Liver (tissue), 9 donors: Measurements from ENCODE around the gene CLEC16A. TPM values are rescaled to one million over a fixed set of nuclear protein-coding genes. Genes with fewer than 3 reads are reported as not detected.

Experiments
- DNase-seq: peaks from one replicate; pipeline ENCODE4 v3.0.0-alpha.2; 2017; ENCODE audit warnings: low spot score
- H3K27ac ChIP-seq, 2 donors: one replicate each; pipeline ENCODE4 v1.7.0; 2013; ENCODE audit warnings: inconsistent platforms in 2 of 2, low read length in 2 of 2, control low read depth in 1 of 2, low read depth in 1 of 2, mild to moderate bottlenecking in 1 of 2
- H3K27me3 ChIP-seq, 4 donors: one replicate each; pipeline versions ENCODE4 v1.6.1 to v1.7.0; 2013; ENCODE audit warnings: low read length in 3 of 4, inconsistent platforms in 1 of 4, mild to moderate bottlenecking in 1 of 4, moderate library complexity in 1 of 4; ENCODE audit not compliant: control insufficient read depth in 4 of 4, insufficient read depth in 4 of 4
- H3K36me3 ChIP-seq, 4 donors: one replicate each; pipeline versions ENCODE4 v1.6.1 to v1.7.0; 2013; ENCODE audit warnings: low read length in 3 of 4, mild to moderate bottlenecking in 3 of 4, low read depth in 1 of 4, moderate library complexity in 1 of 4; ENCODE audit not compliant: control insufficient read depth in 4 of 4, insufficient read depth in 3 of 4
- H3K4me1 ChIP-seq, 4 donors: one replicate each; pipeline versions ENCODE4 v1.6.1 to v1.7.0; 2013; ENCODE audit warnings: low read length in 3 of 4, mild to moderate bottlenecking in 3 of 4, moderate library complexity in 1 of 4; ENCODE audit not compliant: control insufficient read depth in 4 of 4, insufficient read depth in 4 of 4
- H3K4me3 ChIP-seq, 3 donors: one replicate each; pipeline versions ENCODE4 v1.6.1 to v1.7.0; 2013; ENCODE audit warnings: low read length in 3 of 3, control low read depth in 1 of 3, low read depth in 1 of 3, mild to moderate bottlenecking in 1 of 3
- H3K9ac ChIP-seq, 2 donors: one replicate each; pipeline ENCODE4 v1.7.0; 2013; ENCODE audit warnings: low read length in 2 of 2, mild to moderate bottlenecking in 2 of 2, moderate library complexity in 2 of 2, control low read depth in 1 of 2, low read depth in 1 of 2
- H3K9me3 ChIP-seq, 4 donors: one replicate each; pipeline versions ENCODE4 v1.6.1 to v1.7.0; 2013; ENCODE audit warnings: low read length in 3 of 4; ENCODE audit not compliant: control insufficient read depth in 4 of 4
- ATF3 ChIP-seq: IDR thresholded peaks from 2 replicates; pipeline ENCODE4 v1.6.1; 2016; ENCODE audit warnings: antibody characterized with exemption
- EGR1 ChIP-seq, 2 donors: IDR thresholded peaks; 2 replicates each; pipeline ENCODE4 v1.6.1; 2016 to 2018; ENCODE audit warnings: antibody characterized with exemption in 2 of 2, low read depth in 2 of 2
- FOXA2 ChIP-seq: IDR thresholded peaks from 2 replicates; pipeline ENCODE4 v1.6.1; 2016; ENCODE audit warnings: antibody characterized with exemption
- GABPA ChIP-seq, 2 donors: IDR thresholded peaks in 1 of 2; conservative IDR thresholded peaks in 1 of 2; 2 replicates each; pipeline ENCODE4 v1.6.1; 2016; ENCODE audit warnings: antibody characterized with exemption in 2 of 2, mild to moderate bottlenecking in 1 of 2, moderate library complexity in 1 of 2
- HNF4A ChIP-seq, 2 donors: conservative IDR thresholded peaks; 2 replicates each; pipeline ENCODE4 v1.6.1; 2016; ENCODE audit warnings: antibody characterized with exemption in 2 of 2, mild to moderate bottlenecking in 2 of 2
- HNF4G ChIP-seq: IDR thresholded peaks from 2 replicates; pipeline ENCODE4 v1.6.1; 2016; ENCODE audit warnings: antibody characterized with exemption
- MAX ChIP-seq: IDR thresholded peaks from 2 replicates; pipeline ENCODE4 v1.6.1; 2016; ENCODE audit warnings: antibody characterized with exemption
- NR2F2 ChIP-seq: IDR thresholded peaks from 2 replicates; pipeline ENCODE4 v1.6.1; 2016; ENCODE audit warnings: antibody characterized with exemption
- RAD21 ChIP-seq, 2 donors: IDR thresholded peaks; 2 replicates each; pipeline ENCODE4 v1.6.1; 2016; ENCODE audit warnings: antibody characterized with exemption in 2 of 2, mild to moderate bottlenecking in 2 of 2
- REST ChIP-seq: IDR thresholded peaks from 2 replicates; pipeline ENCODE4 v1.6.1; 2016; ENCODE audit warnings: antibody characterized with exemption, mild to moderate bottlenecking
- RXRA ChIP-seq, 2 donors: IDR thresholded peaks; 2 replicates each; pipeline ENCODE4 v1.6.1; 2017 to 2018; ENCODE audit warnings: antibody characterized with exemption in 2 of 2, mild to moderate bottlenecking in 1 of 2
- SP1 ChIP-seq: IDR thresholded peaks from 2 replicates; pipeline ENCODE4 v1.6.1; 2018; ENCODE audit warnings: antibody characterized with exemption, mild to moderate bottlenecking
- TAF1 ChIP-seq: conservative IDR thresholded peaks from 2 replicates; pipeline ENCODE4 v1.6.1; 2016; ENCODE audit warnings: antibody characterized with exemption, mild to moderate bottlenecking
- YY1 ChIP-seq: IDR thresholded peaks from 2 replicates; pipeline ENCODE4 v1.6.1; 2016; ENCODE audit warnings: antibody characterized with exemption, mild to moderate bottlenecking
- ZBTB33 ChIP-seq: IDR thresholded peaks from 2 replicates; pipeline ENCODE4 v1.6.1; 2016; ENCODE audit warnings: antibody characterized with exemption
- WGBS: extraction: QIAGEN DNeasy Blood & Tissue Kit; methylation state at CpG from one replicate; pipeline ENCODE4 v1.1.7; 2013; 5-methylcytosine and 5-hydroxymethylcytosine counted together
- polyA plus RNA-seq, 2 donors: library from polyadenylated mRNA; stranded (reverse) in 1 of 2; unstranded in 1 of 2; fragments of 200-250 nt in 1 of 2; fragments of >200 nt in 1 of 2; fragmentation: Nextera tagmentation in 1 of 2; extraction: Ambion mirVana in 1 of 2; gene quantifications; one replicate each; pipeline versions ENCODE4 v1.2.1 to v1.2.3, GENCODE V29; 2013 to 2015
- total RNA-seq, 2 donors: library from RNA; depleted of rRNA; stranded (reverse); fragments of >200 nt; gene quantifications; one replicate each; pipeline ENCODE4 v1.2.3, GENCODE V29; 2014
- donor health status: healthy.
- donor health status: healthy.
- donor health status: healthy.
- donor health status: healthy.
- donor health status: healthy.

Gene CLEC16A
- total and polyA plus RNA-seq, 4 donors: 9.7 to 23.0 (median 17.4) TPM

GRCh38 chr16:11036868-11037410 lies 92.6 kb downstream of the CLEC16A start:
- TF ChIP-seq HNF4A (conservative IDR thresholded peaks at IDR 0.05): no peak
- TF ChIP-seq EGR1 (IDR thresholded peaks at IDR 0.05; ENCODE audit: low read depth in 2 of 2): no peak
- TF ChIP-seq YY1: no peak
- no peak for TF ChIP-seq TAF1
- DNase-seq: no peak
- H3K27me3 ChIP-seq: no peaks in the 10 kb centered on the region
- peaks cover 5 to 34% (median 16%) of the 10 kb centered on the region in 4 donors for H3K36me3 ChIP-seq
- no peak overlapping the region for H3K4me3 ChIP-seq
- no peaks in the 10 kb centered on the region for H3K4me1 ChIP-seq
- WGBS: 97% methylated on average over 8 of the region's 8 CpGs
- H3K9ac ChIP-seq: no peak overlapping the region
- H3K9me3 ChIP-seq: no peaks in the 10 kb centered on the region
- H3K27ac ChIP-seq: no peak overlapping the region

- DNase-seq: no peak
- H3K27me3 ChIP-seq: no peaks in the 10 kb centered on the region
- H3K36me3 ChIP-seq: peaks cover 8 to 41% (median 23%) of the 10 kb centered on the region in 4 donors
- H3K9ac ChIP-seq: no peak overlapping the region
- H3K4me1 ChIP-seq: no peaks in the 10 kb centered on the region
- TF ChIP-seq HNF4A (conservative IDR thresholded peaks at IDR 0.05): no peak
- no peak for TF ChIP-seq EGR1 (IDR thresholded peaks at IDR 0.05; ENCODE audit: low read depth in 2 of 2)
- no peak for TF ChIP-seq TAF1
- 97% methylated on average over 4 of the region's 4 CpGs for WGBS
- no peak overlapping the region for H3K27ac ChIP-seq
- no peak overlapping the region for H3K4me3 ChIP-seq
- no peaks in the 10 kb centered on the region for H3K9me3 ChIP-seq
These were observed 93.9 kb downstream of the CLEC16A start for GRCh38 chr16:11038305-11038704.

GRCh38 chr16:11038777-11039176 lies 94.4 kb downstream of the CLEC16A start:
- H3K9me3 ChIP-seq: no peaks in the 10 kb centered on the region
- H3K36me3 ChIP-seq: peaks cover 8 to 42% (median 23%) of the 10 kb centered on the region in 4 donors
- H3K27ac ChIP-seq: no peak overlapping the region
- no peak overlapping the region for H3K4me3 ChIP-seq
- 94% methylated on average over 5 of the region's 5 CpGs for WGBS
- H3K9ac ChIP-seq: no peak overlapping the region
- H3K27me3 ChIP-seq: no peaks in the 10 kb centered on the region
- no peaks in the 10 kb centered on the region for H3K4me1 ChIP-seq
- no peak for DNase-seq
- no peak for TF ChIP-seq NR2F2
- no peak for TF ChIP-seq REST
- no peak for TF ChIP-seq GABPA (IDR thresholded peaks at IDR 0.05 in 1 of 2, conservative IDR thresholded peaks at IDR 0.05 in 1 of 2)
- TF ChIP-seq SP1: no peak
- TF ChIP-seq RAD21 (IDR thresholded peaks at IDR 0.05): no peak
- no peak for TF ChIP-seq YY1
- TF ChIP-seq HNF4G: no peak
- TF ChIP-seq ATF3: no peak
- TF ChIP-seq TAF1: no peak
- no peak for TF ChIP-seq MAX
- no peak for TF ChIP-seq RXRA (IDR thresholded peaks at IDR 0.05)
- no peak for TF ChIP-seq HNF4A (conservative IDR thresholded peaks at IDR 0.05)
- TF ChIP-seq EGR1 (IDR thresholded peaks at IDR 0.05; ENCODE audit: low read depth in 2 of 2): no peak
- TF ChIP-seq ZBTB33: no peak
- no peak for TF ChIP-seq FOXA2
